ENCODE data around the gene SLITRK2.

- TF ChIP-seq POLR2A (IDR thresholded peaks at IDR 0.05; ENCODE audit: low read depth, low read length): no peak
- TF ChIP-seq POLR2AphosphoS5 (IDR thresholded peaks at IDR 0.05; ENCODE audit: low read depth, low read length): no peak
These were observed 44.6 kb upstream of the SLITRK2 start for GRCh38 chrX:145773006-145773405.

Data from GM12892 (cell line).